ENCODE results near the gene WDR5.

WDR5 gene

DNA sequence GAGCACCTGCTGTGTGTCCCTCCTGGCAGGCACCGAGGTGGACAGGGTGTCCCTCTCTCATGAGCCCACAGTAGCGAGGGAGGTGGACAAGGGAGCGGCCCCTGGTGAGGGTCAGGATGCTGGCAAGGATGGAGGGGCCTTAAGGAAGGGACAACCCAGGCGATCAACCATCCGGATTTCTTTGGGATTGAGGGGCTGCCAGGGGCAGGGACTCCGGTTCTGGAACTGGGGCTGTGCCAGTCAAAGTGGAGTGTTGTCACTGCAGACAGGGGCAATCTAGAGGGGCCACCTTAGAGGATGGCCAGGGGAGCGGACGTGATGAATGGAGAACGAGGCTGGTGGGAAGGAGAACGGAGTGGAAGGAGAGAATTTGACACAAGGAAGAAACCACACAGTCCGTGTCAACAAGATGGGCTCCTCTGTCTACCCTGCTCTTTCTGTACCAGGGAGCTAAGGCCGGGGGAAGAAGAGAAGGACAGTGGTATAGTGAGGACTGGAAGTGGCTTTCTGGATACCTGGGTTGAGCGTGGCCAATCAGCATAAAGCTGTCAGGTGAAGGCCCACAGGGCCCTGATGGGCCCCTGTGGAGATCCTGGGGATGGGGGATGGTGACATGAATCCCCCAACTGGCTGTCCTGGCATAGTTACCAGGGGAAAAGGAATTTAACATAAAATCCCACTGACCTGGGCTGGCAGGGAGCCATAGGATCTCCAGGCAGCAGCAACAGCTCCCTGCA lies 4.2 kb upstream of the WDR5 start:
- no peak for DNase-seq

GRCh38 chr9:134132208-134132870 lies 3.5 kb upstream of the WDR5 start:
- no peak for DNase-seq

DNA sequence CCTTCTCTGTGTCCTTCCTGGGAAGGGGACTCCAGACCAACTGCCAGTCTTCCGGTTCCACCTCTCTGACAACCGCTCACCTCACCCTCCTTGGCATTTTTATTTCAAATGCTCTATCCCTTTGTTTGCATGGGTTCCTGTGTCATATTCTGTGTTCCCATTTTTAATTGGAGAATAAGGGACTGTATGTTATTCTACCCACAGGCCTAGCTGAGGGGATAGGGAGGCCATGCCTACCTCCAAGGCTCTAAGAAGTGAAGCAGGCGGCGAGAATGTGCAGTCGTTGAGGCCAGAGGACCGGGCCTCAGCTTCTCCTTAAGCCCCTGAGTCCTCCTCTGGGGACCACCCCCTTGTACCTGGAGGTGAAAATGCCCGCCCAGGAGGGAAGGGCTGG lies 936 bp upstream of the WDR5 start:
- DNase-seq, result peak in 2 of 51 donors; percentile 18 to 39

GRCh38 chr9:134136118-134136995 lies 475 bp downstream of the WDR5 start:
- peak in 5 of 51 donors; percentile 35 to 60 (median 51) for DNase-seq

DNA sequence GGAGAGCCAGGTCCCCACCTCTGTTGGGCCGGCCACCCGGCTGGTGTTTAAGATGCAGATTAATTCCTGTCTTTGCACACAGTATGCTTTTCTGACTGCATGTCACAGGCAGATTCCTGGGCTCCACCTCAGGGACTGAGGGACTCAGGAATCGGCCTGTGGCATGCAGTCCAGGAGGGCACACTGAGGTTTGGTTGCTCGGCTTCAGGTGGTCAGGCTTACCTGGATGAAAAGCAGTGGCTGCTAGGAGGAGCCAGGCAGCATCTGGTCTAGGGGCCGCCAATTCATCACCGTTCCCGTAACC lies 1.1 kb downstream of the WDR5 start:
- DNase-seq, result no peak

DNA sequence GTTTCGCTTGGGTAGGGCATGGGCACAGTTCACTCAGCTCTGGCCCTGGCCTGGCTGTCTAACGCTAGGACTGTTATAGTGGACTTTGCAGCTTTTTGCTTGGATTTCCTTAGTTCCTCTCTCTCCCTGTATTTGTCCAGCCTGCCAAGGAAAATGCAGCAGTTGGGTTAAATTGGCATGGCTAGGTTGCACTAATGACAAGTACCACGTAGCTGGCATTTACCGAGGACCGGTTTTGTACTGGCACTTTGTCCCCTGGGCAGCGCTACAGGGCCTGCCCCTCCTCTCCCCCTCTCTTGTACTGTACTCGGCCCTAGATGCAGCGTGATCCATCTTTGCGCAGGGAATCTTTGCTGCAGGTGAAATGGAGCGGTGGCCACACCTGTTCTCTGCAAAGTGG lies 2.4 kb downstream of the WDR5 start:
- DNase-seq, result no peak

DNA sequence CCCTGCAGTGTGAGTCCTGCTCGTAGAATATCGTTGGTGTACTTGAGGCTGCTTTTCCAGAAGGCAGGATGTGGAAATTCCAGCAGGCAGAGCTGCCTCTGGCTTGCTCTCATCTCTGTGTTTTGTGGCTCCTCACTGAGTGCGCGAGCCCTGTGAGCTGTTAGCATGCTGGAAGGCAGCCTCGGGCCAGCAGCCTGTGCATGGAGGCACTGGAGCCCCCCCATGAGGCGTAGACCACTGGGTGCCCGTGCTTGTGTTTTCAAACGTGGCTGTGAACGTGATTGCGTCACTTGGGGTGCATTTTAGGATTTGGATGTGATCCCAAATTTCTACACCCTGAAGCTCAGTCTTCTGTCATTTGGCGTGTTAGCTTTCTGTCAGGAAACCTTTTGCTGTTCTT lies 3.2 kb downstream of the WDR5 start:
- peak in 3 of 51 donors; percentile 6 to 27 (median 17) for DNase-seq

DNA sequence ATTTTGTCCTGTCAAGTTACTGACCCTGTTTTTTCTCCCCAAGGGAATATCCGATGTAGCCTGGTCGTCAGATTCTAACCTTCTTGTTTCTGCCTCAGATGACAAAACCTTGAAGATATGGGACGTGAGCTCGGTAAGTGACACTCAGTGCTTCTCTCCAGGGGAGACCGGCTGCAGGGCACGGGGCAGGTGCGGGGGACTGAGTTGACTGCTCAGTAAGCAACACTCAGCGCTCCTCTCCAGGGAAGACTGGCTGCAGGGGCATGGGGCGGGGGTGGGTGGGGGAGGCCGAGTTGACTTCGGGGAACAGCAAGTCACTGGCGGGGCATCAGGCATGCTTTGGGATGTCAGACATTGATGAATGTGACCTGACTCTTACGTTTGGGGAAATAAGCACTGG lies 6.0 kb downstream of the WDR5 start:
- DNase-seq, result no peak

DNA sequence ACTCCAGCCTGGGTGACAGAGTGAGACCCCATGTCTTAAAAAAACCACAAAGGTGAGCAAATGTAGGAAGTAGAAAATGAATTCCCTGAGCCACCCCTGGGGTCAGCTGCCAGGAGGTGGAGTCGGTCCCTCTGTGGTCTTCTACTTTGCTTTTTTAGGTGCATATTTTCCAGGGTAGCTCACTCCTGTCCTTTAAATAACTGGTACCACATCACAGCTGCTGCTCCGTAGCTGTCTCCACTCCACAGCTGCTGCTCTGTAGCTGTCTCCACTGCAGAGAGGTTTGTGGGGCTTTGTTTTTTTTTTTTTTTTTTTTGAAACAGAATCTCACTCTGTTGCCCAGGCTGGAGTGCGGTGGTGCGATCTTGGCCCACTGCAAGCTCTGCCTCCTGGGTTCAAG lies 8.9 kb downstream of the WDR5 start:
- no peak for DNase-seq

DNA sequence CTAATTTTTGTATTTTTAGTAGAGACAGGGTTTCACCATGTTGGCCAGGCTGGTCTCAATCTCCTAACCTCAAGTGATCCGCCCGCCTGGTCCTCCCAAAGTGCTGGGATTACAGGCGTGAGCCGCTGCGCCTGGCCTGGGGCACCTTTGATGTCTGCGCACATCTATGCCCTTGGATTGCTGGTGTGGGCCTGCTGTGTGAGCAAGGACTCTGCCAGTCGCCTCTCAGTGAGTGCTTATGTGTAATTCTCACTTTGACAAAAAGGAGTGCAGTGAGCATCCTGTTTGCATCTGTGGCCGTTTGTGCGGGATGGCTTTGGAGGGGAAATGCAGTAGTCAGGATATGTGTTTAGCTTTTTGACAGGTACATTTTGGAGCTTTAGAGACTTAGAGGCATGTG lies 9.4 kb downstream of the WDR5 start:
- no peak for DNase-seq

GRCh38 chr9:134146774-134147493 lies 11.1 kb downstream of the WDR5 start:
- no peak for DNase-seq

DNA sequence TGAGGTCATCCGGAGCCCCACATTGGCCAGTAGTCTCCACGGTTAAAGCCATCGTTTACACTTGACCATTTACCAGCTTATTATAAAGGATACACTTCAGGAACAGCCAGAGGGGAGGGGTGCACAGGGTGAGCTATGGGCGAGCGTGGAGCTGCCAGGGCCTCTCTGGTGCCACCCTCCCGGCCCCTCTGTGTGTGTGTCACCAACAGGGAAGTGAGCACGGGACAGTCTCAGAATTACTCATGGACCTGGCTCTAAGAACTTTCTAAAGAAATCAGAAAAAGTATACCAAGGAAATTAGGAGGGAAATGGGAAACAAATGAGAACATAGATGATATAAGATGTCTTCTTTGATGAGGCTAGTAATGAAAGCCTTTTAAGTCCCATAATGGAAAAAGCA lies 13.5 kb downstream of the WDR5 start:
- no peak for DNase-seq

- no peak for DNase-seq
These were observed 14.8 kb downstream of the WDR5 start for GRCh38 chr9:134150557-134151214.

GRCh38 chr9:134152022-134152448 lies 16.2 kb downstream of the WDR5 start:
- no peak for DNase-seq

- no peak for DNase-seq
These were observed 16.6 kb downstream of the WDR5 start for GRCh38 chr9:134152488-134152887.

GRCh38 chr9:134153450-134153849 lies 17.6 kb downstream of the WDR5 start:
- DNase-seq, result no peak

- no peak for DNase-seq
These were observed 18.4 kb downstream of the WDR5 start for GRCh38 chr9:134154262-134154701.

- no peak for DNase-seq
These were observed 20.0 kb downstream of the WDR5 start for GRCh38 chr9:134155812-134156377.

DNA sequence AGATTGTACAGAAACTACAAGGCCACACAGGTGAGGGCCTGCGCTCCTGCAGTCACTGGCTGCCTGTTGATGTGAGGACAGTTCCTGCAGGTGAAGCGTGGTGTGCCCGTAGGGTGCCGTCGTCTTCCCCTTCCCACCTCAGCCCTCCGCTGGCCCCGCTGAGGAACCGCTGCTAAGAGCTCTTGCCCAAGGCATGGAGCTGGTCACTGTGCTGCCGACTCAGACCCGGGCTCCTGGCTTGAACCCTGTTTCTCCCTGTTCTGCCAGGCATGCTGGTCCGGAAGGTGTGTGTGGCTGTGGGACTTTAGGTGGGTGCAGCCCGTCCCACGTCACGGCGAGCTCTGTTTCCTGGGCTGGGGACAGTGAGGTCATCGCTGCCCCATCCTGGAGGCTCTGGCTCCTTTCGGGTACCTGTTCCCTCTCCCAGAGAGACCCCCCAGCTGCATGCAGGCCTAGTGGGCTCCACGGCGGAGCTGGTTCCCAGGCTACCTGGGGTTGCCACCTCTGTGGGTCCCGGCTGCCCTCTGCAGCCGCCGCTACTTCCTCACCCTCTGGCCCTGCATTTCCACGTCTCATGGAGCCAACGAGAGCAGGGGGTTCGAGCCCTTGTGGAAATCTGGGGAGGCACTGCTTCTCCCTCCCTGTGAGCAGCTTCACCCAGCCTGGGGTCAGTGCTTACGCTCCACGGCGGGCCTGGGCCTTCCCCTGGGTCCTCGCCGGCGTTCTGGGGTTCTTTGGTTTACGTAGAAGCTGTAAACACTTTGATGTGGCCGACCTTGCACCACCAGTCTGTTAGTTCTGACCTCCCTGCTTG lies 20.9 kb downstream of the WDR5 start:
- DNase-seq, result no peak

DNA sequence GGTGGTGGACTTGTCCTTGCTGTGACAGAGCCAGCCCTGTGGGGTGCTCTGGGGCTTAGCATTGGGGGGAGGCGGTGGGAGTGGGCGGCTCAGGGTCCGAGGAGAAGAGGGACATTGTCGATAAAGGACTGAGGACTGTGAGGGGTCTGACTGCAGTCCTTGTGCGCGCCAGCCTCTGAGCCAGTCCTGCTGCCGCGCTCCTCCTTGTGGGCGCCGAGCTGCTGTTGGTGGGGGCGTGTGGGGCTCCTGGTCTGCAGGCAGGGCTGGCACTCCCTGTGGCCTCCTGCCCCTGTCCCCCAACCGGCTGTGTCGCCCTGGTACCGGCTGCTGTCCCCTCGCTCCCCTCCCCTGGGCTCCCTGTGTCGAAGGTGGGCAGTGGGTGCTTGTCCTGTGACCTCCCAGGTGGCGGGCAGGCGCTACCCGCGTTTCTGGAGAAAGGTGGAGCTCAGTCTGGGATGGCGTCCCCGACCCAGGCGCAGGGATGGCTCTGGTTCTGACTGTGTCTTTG lies 21.6 kb downstream of the WDR5 start:
- no peak for DNase-seq

Data from hypothalamus (tissue), 51 donors.